ENCODE results near the gene TUBD1. TPM values are rescaled to one million over a fixed set of nuclear protein-coding genes. Genes with fewer than 3 reads are reported as not detected.

TUBD1 gene
- total and polyA plus RNA-seq, 2 of the 13 experiments (the other 11 are each of a cell fraction or from before 2014, with no cell fraction given) = 18.2 to 25.9 TPM

DNA sequence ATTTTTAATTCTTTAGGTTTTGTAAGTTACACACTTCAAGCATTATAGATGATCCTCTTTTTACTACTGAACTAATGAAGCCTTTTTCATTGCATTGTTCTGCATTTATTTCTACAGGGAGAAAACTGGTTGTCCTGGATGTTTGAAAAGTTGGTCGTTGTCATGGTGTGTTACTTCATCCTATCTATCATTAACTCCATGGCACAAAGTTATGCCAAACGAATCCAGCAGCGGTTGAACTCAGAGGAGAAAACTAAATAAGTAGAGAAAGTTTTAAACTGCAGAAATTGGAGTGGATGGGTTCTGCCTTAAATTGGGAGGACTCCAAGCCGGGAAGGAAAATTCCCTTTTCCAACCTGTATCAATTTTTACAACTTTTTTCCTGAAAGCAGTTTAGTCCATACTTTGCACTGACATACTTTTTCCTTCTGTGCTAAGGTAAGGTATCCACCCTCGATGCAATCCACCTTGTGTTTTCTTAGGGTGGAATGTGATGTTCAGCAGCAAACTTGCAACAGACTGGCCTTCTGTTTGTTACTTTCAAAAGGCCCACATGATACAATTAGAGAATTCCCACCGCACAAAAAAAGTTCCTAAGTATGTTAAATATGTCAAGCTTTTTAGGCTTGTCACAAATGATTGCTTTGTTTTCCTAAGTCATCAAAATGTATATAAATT, 53.0 kb downstream of the TUBD1 start (continued):
- TF ChIP-seq ZNF616 (CRISPR knock-in tag; IDR thresholded peaks at IDR 0.05; ENCODE audit: low read depth) = no peak
- no peak; the same call in none of the 2 replicates for TF ChIP-seq KDM5A (IDR thresholded peaks at IDR 0.05; ENCODE audit: borderline replicate concordance, low read length)
- no peak for TF ChIP-seq YEATS4 (CRISPR knock-in tag; IDR thresholded peaks at IDR 0.05; ENCODE audit: borderline replicate concordance)
- no peak for TF ChIP-seq SAFB2 (CRISPR knock-in tag; IDR thresholded peaks at IDR 0.05; ENCODE audit: borderline replicate concordance, low read depth)
- 0 out of 2 replicates have a peak, but pooled peaks have one; percentile 11 for TF ChIP-seq SIX1 (CRISPR knock-in tag; IDR thresholded peaks at IDR 0.05; ENCODE audit: borderline replicate concordance)
- no peak for TF ChIP-seq FOXA1 (IDR thresholded peaks at IDR 0.05)
- TF ChIP-seq FOXA1 (CRISPR knock-in tag; IDR thresholded peaks at IDR 0.05) = no peak
- TF ChIP-seq, protein P1, sequence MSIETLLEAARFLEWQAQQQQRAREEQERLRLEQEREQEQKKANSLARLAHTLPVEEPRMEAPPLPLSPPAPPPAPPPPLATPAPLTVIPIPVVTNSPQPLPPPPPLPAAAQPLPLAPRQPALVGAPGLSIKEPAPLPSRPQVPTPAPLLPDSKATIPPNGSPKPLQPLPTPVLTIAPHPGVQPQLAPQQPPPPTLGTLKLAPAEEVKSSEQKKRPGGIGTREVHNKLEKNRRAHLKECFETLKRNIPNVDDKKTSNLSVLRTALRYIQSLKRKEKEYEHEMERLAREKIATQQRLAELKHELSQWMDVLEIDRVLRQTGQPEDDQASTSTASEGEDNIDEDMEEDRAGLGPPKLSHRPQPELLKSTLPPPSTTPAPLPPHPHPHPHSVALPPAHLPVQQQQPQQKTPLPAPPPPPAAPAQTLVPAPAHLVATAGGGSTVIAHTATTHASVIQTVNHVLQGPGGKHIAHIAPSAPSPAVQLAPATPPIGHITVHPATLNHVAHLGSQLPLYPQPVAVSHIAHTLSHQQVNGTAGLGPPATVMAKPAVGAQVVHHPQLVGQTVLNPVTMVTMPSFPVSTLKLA (IDR thresholded peaks at IDR 0.05) = no peak
- TF ChIP-seq CCAR2 (optimal IDR thresholded peaks at IDR 0.05; ENCODE audit: low read depth, low read length) = no peak
- TF ChIP-seq, protein P2, sequence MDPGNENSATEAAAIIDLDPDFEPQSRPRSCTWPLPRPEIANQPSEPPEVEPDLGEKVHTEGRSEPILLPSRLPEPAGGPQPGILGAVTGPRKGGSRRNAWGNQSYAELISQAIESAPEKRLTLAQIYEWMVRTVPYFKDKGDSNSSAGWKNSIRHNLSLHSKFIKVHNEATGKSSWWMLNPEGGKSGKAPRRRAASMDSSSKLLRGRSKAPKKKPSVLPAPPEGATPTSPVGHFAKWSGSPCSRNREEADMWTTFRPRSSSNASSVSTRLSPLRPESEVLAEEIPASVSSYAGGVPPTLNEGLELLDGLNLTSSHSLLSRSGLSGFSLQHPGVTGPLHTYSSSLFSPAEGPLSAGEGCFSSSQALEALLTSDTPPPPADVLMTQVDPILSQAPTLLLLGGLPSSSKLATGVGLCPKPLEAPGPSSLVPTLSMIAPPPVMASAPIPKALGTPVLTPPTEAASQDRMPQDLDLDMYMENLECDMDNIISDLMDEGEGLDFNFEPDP (CRISPR knock-in tag; conservative IDR thresholded peaks at IDR 0.05) = no peak
- no peak for TF ChIP-seq MAFG (CRISPR knock-in tag; IDR thresholded peaks at IDR 0.05)
- TF ChIP-seq, protein P3, sequence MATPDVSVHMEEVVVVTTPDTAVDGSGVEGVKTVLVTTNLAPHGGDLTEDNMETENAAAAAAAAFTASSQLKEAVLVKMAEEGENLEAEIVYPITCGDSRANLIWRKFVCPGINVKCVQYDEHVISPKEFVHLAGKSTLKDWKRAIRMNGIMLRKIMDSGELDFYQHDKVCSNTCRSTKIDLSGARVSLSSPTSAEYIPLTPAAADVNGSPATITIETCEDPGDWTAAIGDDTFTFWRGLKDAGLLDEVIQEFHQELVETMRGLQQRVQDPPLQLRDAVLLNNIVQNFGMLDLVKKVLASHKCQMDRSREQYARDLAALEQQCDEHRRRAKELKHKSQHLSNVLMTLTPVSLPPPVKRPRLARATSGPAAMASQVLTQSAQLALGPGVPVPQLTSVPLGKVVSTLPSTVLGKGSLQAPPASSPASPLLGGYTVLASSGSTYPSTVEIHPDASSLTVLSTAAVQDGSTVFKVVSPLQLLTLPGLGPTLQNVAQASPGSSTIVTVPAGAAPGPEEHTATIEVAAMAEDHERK (CRISPR knock-in tag; IDR thresholded peaks at IDR 0.05; ENCODE audit: low read depth) = no peak
- no peak for TF ChIP-seq ZNF776 (CRISPR knock-in tag; IDR thresholded peaks at IDR 0.05)
- no peak for TF ChIP-seq ZNF337 (CRISPR knock-in tag; IDR thresholded peaks at IDR 0.05; ENCODE audit: borderline replicate concordance, low read depth)
- TF ChIP-seq, protein P4, sequence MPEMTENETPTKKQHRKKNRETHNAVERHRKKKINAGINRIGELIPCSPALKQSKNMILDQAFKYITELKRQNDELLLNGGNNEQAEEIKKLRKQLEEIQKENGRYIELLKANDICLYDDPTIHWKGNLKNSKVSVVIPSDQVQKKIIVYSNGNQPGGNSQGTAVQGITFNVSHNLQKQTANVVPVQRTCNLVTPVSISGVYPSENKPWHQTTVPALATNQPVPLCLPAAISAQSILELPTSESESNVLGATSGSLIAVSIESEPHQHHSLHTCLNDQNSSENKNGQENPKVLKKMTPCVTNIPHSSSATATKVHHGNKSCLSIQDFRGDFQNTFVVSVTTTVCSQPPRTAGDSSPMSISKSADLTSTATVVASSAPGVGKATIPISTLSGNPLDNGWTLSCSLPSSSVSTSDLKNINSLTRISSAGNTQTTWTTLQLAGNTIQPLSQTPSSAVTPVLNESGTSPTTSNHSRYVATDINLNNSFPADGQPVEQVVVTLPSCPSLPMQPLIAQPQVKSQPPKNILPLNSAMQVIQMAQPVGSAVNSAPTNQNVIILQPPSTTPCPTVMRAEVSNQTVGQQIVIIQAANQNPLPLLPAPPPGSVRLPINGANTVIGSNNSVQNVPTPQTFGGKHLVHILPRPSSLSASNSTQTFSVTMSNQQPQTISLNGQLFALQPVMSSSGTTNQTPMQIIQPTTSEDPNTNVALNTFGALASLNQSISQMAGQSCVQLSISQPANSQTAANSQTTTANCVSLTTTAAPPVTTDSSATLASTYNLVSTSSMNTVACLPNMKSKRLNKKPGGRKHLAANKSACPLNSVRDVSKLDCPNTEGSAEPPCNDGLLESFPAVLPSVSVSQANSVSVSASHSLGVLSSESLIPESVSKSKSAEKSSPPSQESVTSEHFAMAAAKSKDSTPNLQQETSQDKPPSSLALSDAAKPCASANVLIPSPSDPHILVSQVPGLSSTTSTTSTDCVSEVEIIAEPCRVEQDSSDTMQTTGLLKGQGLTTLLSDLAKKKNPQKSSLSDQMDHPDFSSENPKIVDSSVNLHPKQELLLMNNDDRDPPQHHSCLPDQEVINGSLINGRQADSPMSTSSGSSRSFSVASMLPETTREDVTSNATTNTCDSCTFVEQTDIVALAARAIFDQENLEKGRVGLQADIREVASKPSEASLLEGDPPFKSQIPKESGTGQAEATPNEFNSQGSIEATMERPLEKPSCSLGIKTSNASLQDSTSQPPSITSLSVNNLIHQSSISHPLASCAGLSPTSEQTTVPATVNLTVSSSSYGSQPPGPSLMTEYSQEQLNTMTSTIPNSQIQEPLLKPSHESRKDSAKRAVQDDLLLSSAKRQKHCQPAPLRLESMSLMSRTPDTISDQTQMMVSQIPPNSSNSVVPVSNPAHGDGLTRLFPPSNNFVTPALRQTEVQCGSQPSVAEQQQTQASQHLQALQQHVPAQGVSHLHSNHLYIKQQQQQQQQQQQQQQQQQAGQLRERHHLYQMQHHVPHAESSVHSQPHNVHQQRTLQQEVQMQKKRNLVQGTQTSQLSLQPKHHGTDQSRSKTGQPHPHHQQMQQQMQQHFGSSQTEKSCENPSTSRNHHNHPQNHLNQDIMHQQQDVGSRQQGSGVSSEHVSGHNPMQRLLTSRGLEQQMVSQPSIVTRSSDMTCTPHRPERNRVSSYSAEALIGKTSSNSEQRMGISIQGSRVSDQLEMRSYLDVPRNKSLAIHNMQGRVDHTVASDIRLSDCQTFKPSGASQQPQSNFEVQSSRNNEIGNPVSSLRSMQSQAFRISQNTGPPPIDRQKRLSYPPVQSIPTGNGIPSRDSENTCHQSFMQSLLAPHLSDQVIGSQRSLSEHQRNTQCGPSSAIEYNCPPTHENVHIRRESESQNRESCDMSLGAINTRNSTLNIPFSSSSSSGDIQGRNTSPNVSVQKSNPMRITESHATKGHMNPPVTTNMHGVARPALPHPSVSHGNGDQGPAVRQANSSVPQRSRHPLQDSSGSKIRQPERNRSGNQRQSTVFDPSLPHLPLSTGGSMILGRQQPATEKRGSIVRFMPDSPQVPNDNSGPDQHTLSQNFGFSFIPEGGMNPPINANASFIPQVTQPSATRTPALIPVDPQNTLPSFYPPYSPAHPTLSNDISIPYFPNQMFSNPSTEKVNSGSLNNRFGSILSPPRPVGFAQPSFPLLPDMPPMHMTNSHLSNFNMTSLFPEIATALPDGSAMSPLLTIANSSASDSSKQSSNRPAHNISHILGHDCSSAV (CRISPR knock-in tag; IDR thresholded peaks at IDR 0.05; ENCODE audit: borderline replicate concordance) = no peak
- TF ChIP-seq RFXANK (CRISPR knock-in tag; IDR thresholded peaks at IDR 0.05) = no peak
- TF ChIP-seq SP4 (CRISPR knock-in tag; IDR thresholded peaks at IDR 0.05) = no peak
